Measurements from ENCODE around the gene AXIN1.

Gene AXIN1

GRCh38 chr16:330741-331140 lies 21.8 kb downstream of the AXIN1 start:
- ChIA-PET CTCF (no interaction called here), POLR2A (no interaction called here)
- no peak for TF ChIP-seq CTCF (IDR thresholded peaks at IDR 0.05; ENCODE audit: control extremely low read depth, extremely low read depth, low read depth, missing control alignments)
- no peak for DNase-seq (ENCODE audit: extremely low spot score)

- ChIA-PET POLR2A (interaction anchor here (0.7 kb wide), 1 partner anchor 12 kb away, joined by 4 read pairs; no protein-coding TSS in a partner anchor), CTCF (no interaction called here)
- no peak for DNase-seq (ENCODE audit: extremely low spot score)
- no peak for TF ChIP-seq CTCF (IDR thresholded peaks at IDR 0.05; ENCODE audit: control extremely low read depth, extremely low read depth, low read depth, missing control alignments)
These were observed 27.0 kb downstream of the AXIN1 start for GRCh38 chr16:325375-326145.

- peak; percentile 69 for DNase-seq (ENCODE audit: extremely low spot score)
- CTCF ChIA-PET = no interaction called here
- no peak for TF ChIP-seq CTCF (IDR thresholded peaks at IDR 0.05; ENCODE audit: control extremely low read depth, extremely low read depth, low read depth, missing control alignments)
- POLR2A ChIA-PET = no interaction called here
These were observed 27.8 kb downstream of the AXIN1 start for GRCh38 chr16:324451-325334.

DNA sequence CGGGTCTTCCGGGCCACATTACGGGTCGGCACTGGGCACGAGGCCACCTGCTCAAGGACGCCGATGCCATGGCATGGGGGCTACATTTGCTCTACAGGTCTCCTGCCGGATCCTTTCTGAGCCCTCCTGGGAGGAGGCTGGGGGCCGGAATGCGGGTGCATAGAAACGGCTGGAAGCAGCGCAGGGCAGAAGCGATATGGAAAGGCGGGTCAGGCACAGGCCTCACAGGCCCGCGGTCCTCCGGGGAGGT lies 28.4 kb downstream of the AXIN1 start:
- CTCF ChIA-PET = no interaction called here
- TF ChIP-seq CTCF (IDR thresholded peaks at IDR 0.05; ENCODE audit: control extremely low read depth, extremely low read depth, low read depth, missing control alignments) = no peak
- no peak for DNase-seq (ENCODE audit: extremely low spot score)
- POLR2A ChIA-PET = no interaction called here

- TF ChIP-seq CTCF (IDR thresholded peaks at IDR 0.05; ENCODE audit: control extremely low read depth, extremely low read depth, low read depth, missing control alignments) = no peak
- ChIA-PET CTCF (interaction anchor here (1.2 kb wide), 1 partner anchor 21 kb away, joined by 3 read pairs; no protein-coding TSS in a partner anchor), POLR2A (no interaction called here)
- DNase-seq (ENCODE audit: extremely low spot score) = no peak
These were observed 29.9 kb downstream of the AXIN1 start for GRCh38 chr16:322476-323143.

- TF ChIP-seq CTCF (IDR thresholded peaks at IDR 0.05; ENCODE audit: control extremely low read depth, extremely low read depth, low read depth, missing control alignments) = no peak
- ChIA-PET CTCF (interaction anchor here (0.7 to 1.1 kb wide), 2 partner anchors 12 to 20 kb away, joined by 4 to 7 read pairs; no protein-coding TSS in a partner anchor), POLR2A (no interaction called here)
- no peak for DNase-seq (ENCODE audit: extremely low spot score)
These were observed 31.0 kb downstream of the AXIN1 start for GRCh38 chr16:321532-321931.

Measured in GM10248 (cell line).